Smooth muscle cell (in vitro differentiated cells): ENCODE measurements around the gene MCC. TPM values are rescaled to one million over a fixed set of nuclear protein-coding genes. Genes with fewer than 3 reads are reported as not detected.

Source experiments
- DNase-seq: peaks from one replicate; lab custom pipeline; 2025; ENCODE audit not compliant: unreplicated experiment; lab: John Stamatoyannopoulos, UW
- H2AFZ ChIP-seq: fragments of 200-600 bp; sonication (generic); 2 replicates; pipeline ENCODE4 v1.6.0; 2016; ENCODE audit warnings: antibody characterized with exemption, low read depth, mild to moderate bottlenecking
- H3F3A ChIP-seq: fragments of 200-600 bp; sonication (generic); 2 replicates; pipeline ENCODE4 v1.6.0; 2017; ENCODE audit warnings: antibody characterized with exemption, low read depth
- H3K27ac ChIP-seq: fragments of 200-600 bp; sonication (generic); 2 replicates; pipeline ENCODE4 v1.5.1; 2016; ENCODE audit warnings: low read depth, mild to moderate bottlenecking
- H3K27me3 ChIP-seq: fragments of 200-600 bp; sonication (generic); 2 replicates; pipeline ENCODE4 v1.6.1; 2016; ENCODE audit warnings: low read depth, mild to moderate bottlenecking
- H3K36me3 ChIP-seq: fragments of 200-600 bp; sonication (generic); 2 replicates; pipeline ENCODE4 v1.5.1; 2016; ENCODE audit warnings: low read depth
- H3K4me1 ChIP-seq: fragments of 200-600 bp; sonication (generic); 2 replicates; pipeline ENCODE4 v1.5.1; 2016; ENCODE audit warnings: low read depth
- H3K4me2 ChIP-seq: fragments of 200-600 bp; sonication (generic); 2 replicates; pipeline ENCODE4 v1.6.0; 2016; ENCODE audit warnings: mild to moderate bottlenecking
- H3K4me3 ChIP-seq: fragments of 200-600 bp; sonication (generic); 2 replicates; pipeline ENCODE4 v1.5.1; 2016; ENCODE audit warnings: mild to moderate bottlenecking
- H3K79me2 ChIP-seq: fragments of 200-600 bp; sonication (generic); 2 replicates; pipeline ENCODE4 v1.6.0; 2016; ENCODE audit warnings: low read depth, mild to moderate bottlenecking
- H3K9ac ChIP-seq: fragments of 200-600 bp; sonication (generic); 2 replicates; pipeline ENCODE4 v1.6.0; 2016; ENCODE audit warnings: low read depth
- H3K9me3 ChIP-seq: fragments of 200-600 bp; sonication (generic); replicated peaks from 2 replicates; pipeline ENCODE4 v1.5.1; 2016; ENCODE audit warnings: low read depth
- H4K20me1 ChIP-seq: fragments of 200-600 bp; sonication (generic); 2 replicates; pipeline ENCODE4 v1.6.0; 2016; ENCODE audit warnings: low read depth
- CTCF ChIP-seq: fragments of 200-600 bp; sonication (generic); IDR thresholded peaks from 2 replicates; pipeline ENCODE4 v1.5.1; 2017; ENCODE audit warnings: borderline replicate concordance, mild to moderate bottlenecking, antibody characterized with exemption; ENCODE audit not compliant: insufficient read depth, poor library complexity, severe bottlenecking
- WGBS: methylation state at CpG from one replicate; pipeline ENCODE4 v1.1.7; 2016; ENCODE audit warnings: low lambda C conversion rate; 5-methylcytosine and 5-hydroxymethylcytosine counted together
- polyA plus RNA-seq: library from polyadenylated mRNA; unstranded; fragments of >200 nt; fragmentation: Nextera tagmentation; extraction: Ambion mirVana; gene quantifications from 2 replicates; pipeline ENCODE4 v1.2.1, GENCODE V29; 2016
- small RNA-seq: library from RNA; depleted of rRNA; stranded (forward); fragments of <200 nt; gene quantifications from one replicate; pipeline ENCODE3, GENCODE V24; 2014
- total RNA-seq: library from RNA; depleted of rRNA; stranded (reverse); fragments of >200 nt; gene quantifications from 2 replicates; pipeline ENCODE4 v1.2.3, GENCODE V29; 2014

MCC gene
- total and polyA plus RNA-seq, 2 experiments from 2014 or later, result 5.8 to 19.2 TPM

GRCh38 chr5:112973904-112974303 is 514.3 kb downstream of the MCC start:
- no peak overlapping the region for H3K9ac ChIP-seq
- TF ChIP-seq CTCF, result no peak
- H2AFZ ChIP-seq, result no peak overlapping the region
- no peak for DNase-seq
- no peaks in the 10 kb centered on the region for H3K36me3 ChIP-seq
- H4K20me1 ChIP-seq, result peaks cover 13% of the 10 kb centered on the region
- H3K79me2 ChIP-seq, result peaks cover 20% of the 10 kb centered on the region
- H3K4me1 ChIP-seq, result peaks cover 12% of the 10 kb centered on the region
- no peak overlapping the region for H3K4me2 ChIP-seq
- H3K4me3 ChIP-seq, result no peak overlapping the region
- H3F3A ChIP-seq, result no peaks in the 10 kb centered on the region
- H3K27me3 ChIP-seq, result no peaks in the 10 kb centered on the region
- no peaks in the 10 kb centered on the region for H3K9me3 ChIP-seq
- no peak overlapping the region for H3K27ac ChIP-seq
- WGBS, result 69% methylated on average over 1 of the region's 1 CpG

- no peak for TF ChIP-seq CTCF
- Histone ChIP-seq H4K20me1 (peaks cover 5% of the 10 kb centered on the region), H3K4me2 (no peak overlapping the region), H3K4me3 (no peak overlapping the region), H3K36me3 (no peaks in the 10 kb centered on the region), H3K9ac (no peak overlapping the region), H3F3A (no peaks in the 10 kb centered on the region), H3K79me2 (peaks cover 11% of the 10 kb centered on the region), H3K27ac (no peak overlapping the region), H2AFZ (no peak overlapping the region), H3K27me3 (no peaks in the 10 kb centered on the region), H3K9me3 (no peaks in the 10 kb centered on the region), H3K4me1 (peaks cover 4% of the 10 kb centered on the region)
- DNase-seq, result no peak
- 91% methylated on average over 1 of the region's 1 CpG for WGBS
These were observed 515.2 kb downstream of the MCC start for GRCh38 chr5:112973036-112973435.

Small RNA genes lying within 50 kb of the gene (small RNA-seq; reads per million reads assigned to genes)
- not detected for gene RNU4ATAC13P

Other genes starting within 250 kb of the MCC start
- gene TSSK1B, start 53.5 kb downstream of the MCC start, total RNA-seq, result 0.13 and 0.22 TPM in 2 replicates
- gene TSSK1B, start 53.5 kb downstream of the MCC start, polyA plus RNA-seq, result not detected in 2 replicates
- 12.7 and 16.6 TPM in 2 replicates for gene YTHDC2, start 25.2 kb upstream of the MCC start, total RNA-seq
- gene YTHDC2, start 25.2 kb upstream of the MCC start, polyA plus RNA-seq, result 5.4 and 8.8 TPM in 2 replicates